Measurements from ENCODE around the gene UBE2M.

DNA sequence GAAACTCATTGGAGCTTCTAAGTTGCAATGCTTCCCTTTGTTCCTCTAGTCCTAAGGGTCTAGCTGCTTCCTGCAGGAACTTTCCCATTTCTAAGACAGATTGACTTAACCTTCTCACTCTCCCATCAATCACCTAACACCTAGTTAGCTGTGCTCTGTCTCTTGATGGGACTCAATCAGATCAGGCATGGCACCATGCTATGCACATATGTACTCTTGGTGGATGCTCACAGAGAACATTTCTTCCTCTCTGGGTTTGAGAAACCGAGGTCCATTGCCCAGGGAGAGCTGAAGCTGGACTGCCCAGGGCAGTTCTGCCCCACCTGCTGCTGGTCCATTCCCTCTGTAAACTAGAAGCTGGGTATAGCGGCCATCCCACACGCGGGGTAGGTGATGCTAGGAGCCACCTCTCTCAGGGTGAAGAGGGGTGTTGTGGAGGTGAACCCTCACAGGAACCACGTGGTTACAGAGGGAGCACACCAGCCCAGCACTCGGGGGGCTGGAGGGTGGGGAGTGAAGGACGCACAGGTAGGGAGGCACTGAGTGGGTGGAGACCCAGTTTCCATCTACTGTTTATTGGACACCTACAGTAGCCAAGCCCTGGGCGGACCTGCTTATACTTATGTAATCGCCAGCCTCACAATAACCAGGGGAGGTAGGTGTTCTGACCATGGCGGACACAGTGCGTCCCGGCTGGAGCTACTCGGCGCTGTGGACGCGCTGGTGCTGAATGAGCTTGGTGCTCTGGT is 3.1 kb upstream of the UBE2M start:
- TF ChIP-seq, protein P1, sequence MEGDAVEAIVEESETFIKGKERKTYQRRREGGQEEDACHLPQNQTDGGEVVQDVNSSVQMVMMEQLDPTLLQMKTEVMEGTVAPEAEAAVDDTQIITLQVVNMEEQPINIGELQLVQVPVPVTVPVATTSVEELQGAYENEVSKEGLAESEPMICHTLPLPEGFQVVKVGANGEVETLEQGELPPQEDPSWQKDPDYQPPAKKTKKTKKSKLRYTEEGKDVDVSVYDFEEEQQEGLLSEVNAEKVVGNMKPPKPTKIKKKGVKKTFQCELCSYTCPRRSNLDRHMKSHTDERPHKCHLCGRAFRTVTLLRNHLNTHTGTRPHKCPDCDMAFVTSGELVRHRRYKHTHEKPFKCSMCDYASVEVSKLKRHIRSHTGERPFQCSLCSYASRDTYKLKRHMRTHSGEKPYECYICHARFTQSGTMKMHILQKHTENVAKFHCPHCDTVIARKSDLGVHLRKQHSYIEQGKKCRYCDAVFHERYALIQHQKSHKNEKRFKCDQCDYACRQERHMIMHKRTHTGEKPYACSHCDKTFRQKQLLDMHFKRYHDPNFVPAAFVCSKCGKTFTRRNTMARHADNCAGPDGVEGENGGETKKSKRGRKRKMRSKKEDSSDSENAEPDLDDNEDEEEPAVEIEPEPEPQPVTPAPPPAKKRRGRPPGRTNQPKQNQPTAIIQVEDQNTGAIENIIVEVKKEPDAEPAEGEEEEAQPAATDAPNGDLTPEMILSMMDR (conservative IDR thresholded peaks at IDR 0.05; ENCODE audit: low read depth, low read length), result no peak
- TF ChIP-seq EZH2 (IDR thresholded peaks at IDR 0.05; ENCODE audit: borderline replicate concordance, low read depth, low read length, poor library complexity, severe bottlenecking), result no peak
